Skin of body (tissue), 2 donors: ENCODE measurements around the gene LSS. TPM values are rescaled to one million over a fixed set of nuclear protein-coding genes. Genes with fewer than 3 reads are reported as not detected.
A peak's percentile ranks its signal among the peaks of the same experiment; 100 is the strongest.
"Not testable (repeated sequence)": the region's sequence is repeated elsewhere in the genome, so short reads cannot be mapped to it uniquely, and the experiment has no call there.

Experiments
- DNase-seq: peaks from one replicate; lab custom pipeline; 2025; lab: John Stamatoyannopoulos, UW
- total RNA-seq: library from RNA; depleted of rRNA; stranded (reverse); fragments of >200 nt; gene quantifications from one replicate; pipeline ENCODE4 v1.2.3, GENCODE V29; 2014

LSS gene
- total RNA-seq, 1 donor from 2014 or later: 59.4 TPM

GRCh38 chr21:46188226-46189212, 40.1 kb downstream of the LSS start:
- no peak for DNase-seq

DNA sequence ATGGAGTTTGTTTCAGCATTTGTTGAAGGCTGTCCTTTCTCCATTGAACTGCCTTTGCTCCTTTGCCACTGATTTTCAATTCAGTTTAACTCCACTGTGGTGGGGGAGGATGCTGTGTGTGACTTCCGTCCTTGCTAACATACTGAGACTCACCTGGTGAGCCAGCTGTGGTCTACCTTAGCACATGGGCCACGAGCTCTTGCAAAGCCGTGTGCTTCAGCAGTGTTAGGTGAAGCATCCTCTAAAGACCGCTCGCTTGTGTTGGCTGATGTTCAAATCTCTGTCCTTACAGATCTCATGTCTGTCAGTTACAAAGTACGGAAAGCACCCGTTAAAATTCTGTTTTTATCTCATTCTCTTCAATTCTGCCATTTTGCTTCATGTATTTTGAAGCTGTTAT, 40.8 kb downstream of the LSS start:
- DNase-seq: no peak

- no peak for DNase-seq
These were observed 41.3 kb downstream of the LSS start for GRCh38 chr21:46187261-46187660.

GRCh38 chr21:46185716-46186115, 42.9 kb downstream of the LSS start:
- no peak for DNase-seq

- DNase-seq: peak; percentile 66
These were observed 43.7 kb downstream of the LSS start for GRCh38 chr21:46184625-46185555.

DNA sequence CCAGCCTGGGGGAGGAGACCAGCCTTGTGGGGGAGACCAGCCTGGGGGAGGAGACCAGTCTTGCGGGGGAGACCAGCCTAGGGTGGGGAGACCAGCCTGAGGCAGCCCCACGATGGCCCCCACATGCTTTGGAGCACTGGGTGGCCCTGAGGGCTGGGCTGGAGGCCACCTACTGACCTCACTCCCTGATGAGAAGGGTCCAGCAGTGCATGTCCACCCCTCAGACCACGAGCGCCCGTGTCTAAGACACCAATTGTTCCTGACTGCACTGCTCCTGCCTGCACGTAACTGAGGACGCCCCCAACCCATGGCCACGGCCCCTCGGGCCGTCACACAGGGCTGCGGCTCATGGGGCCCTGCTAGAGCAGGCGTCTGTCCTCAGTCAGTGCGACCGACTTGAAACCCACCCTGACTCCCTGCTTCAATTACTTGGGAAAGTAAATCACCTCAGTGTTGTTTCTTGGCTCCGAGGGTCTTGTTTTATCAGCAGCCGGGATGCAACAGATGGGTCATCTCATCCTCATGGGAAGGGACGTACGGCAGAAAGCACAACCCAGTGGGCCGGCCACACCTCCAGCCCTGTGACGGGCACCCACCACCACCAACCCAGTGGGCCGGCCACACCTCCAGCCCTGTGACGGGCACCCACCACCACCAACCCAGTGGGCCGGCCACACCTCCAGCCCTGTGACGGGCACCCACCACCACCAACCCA, 44.5 kb downstream of the LSS start, which contains the start of gene SPATC1L:
SPATC1L (minus strand) TSS at position 550 of the 715 bp plus-strand sequence. CDS start 1,643 bp downstream, outside the sequence.
- peak; percentile 43 for DNase-seq

DNA sequence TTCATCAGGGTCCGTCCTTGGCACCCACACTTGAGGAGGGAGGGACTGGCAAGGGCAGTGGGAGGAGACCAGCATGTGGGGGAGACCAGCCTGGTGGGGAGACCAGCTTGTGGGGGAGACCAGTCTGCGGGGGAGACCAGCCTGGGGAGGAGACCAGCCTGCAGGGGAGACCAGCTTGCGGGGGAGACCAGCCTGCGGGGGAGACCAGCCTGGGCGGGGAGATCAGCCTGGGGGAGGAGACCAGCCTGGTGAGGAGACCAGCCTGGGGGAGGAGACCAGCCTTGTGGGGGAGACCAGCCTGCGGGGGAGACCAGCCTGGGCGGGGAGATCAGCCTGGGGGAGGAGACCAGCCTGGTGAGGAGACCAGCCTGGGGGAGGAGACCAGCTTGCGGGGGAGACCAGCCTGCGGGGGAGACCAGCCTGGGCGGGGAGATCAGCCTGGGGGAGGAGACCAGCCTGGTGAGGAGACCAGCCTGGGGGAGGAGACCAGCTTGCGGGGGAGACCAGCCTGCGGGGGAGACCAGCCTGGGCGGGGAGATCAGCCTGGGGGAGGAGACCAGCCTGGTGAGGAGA, 45.2 kb downstream of the LSS start:
- not testable (repeated sequence) for DNase-seq

- no peak for DNase-seq
These were observed 45.8 kb downstream of the LSS start for GRCh38 chr21:46182548-46183336.

DNA sequence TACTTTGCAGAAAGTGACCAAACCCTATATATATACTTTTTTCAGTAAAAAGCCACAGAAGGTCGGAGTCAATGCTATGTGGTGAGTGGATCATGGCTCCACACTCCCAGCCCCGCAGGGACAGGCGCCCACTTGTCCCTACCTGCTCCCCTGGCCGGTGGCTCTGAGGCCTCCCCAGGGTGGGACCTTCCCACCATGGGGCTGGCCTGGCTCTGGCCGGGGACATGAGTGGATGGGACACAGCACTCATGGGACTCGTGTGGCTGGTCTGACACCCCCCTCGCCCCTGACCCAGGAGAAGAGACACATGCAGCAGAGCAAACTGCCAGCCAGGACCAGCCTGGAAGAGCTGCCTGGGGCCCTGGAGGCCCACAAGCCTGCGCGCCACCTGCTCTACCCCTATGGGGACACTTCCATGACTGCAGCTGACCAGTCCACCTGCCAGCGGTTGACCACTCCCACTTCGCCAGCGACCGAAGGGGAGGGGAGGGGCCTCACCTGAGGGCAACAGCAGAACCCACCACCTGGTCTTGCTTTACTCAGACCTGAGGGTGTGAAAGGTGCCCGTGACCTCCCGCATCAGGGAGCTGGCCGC, 46.5 kb downstream of the LSS start:
- no peak for DNase-seq

GRCh38 chr21:46181436-46181835, 47.1 kb downstream of the LSS start:
- no peak for DNase-seq

DNA sequence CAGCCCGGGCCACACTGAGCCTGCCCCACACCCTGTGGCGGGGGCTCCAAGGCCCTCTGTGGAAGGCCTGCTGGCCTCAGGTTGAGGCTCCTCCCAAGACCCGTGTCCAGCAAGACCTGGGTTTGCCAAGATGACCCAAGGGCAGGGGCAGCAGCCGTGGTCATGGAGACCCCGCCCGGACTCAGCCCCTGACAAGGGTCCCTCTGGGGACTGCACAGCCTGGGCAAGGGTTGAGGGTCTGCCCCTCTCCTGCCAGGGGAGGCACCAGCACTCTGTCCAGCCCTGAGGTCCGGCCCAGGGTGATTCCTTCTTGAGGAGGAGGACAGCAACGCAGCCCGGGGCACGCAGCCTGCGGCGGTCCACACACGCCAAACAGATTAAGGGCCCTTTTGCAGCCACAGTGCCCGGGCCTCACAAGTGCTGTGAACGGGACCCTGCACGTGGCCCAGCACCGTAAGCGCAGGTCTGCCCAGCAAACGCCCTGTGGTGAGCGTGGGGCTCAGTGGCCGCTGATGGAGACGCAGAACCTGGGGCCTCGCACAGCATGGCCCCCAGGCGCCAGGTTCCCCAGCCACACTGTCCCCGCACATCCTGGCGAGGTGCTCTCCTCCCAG, 47.7 kb downstream of the LSS start:
- no peak for DNase-seq

- no peak for DNase-seq
These were observed 48.4 kb downstream of the LSS start for GRCh38 chr21:46180079-46180722.

DNA sequence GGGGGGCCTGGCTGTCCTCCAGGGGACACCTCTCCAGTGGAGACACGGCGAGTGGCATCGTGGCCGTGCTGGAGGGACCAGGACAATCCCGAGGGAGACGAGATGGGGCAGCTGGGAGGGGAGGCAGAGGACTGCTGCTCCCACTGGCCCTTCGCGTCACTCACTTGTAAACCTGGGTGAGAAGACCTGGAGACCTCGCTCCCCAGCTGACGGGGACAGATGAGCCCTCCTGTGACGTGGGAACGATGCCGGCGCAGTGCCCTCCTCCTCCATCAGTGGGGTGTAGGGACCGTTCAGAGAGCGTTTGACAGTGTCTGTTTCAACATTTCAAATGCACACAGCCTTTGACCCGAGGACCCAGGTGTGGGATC, 48.9 kb downstream of the LSS start:
- no peak for DNase-seq

DNA sequence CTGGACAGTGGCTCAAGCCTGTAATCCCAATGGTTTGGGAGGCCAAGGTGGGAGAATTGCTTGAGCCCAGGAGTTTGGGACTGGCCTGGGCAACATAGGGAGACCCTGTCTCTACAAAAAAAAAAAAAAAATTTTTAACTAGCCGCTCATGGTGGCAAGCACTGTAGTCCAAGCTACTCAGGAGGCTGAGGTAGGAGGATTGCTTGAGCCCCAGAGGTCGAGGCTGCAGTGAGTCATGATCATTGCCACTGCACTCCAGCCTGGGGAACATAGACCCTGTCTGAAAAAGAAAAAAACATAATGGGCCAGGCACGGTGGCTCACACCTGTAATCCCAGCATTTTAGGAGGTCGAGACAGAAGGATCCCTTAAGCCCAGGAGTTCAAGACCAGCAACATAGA, 49.6 kb downstream of the LSS start:
- DNase-seq: no peak

DNA sequence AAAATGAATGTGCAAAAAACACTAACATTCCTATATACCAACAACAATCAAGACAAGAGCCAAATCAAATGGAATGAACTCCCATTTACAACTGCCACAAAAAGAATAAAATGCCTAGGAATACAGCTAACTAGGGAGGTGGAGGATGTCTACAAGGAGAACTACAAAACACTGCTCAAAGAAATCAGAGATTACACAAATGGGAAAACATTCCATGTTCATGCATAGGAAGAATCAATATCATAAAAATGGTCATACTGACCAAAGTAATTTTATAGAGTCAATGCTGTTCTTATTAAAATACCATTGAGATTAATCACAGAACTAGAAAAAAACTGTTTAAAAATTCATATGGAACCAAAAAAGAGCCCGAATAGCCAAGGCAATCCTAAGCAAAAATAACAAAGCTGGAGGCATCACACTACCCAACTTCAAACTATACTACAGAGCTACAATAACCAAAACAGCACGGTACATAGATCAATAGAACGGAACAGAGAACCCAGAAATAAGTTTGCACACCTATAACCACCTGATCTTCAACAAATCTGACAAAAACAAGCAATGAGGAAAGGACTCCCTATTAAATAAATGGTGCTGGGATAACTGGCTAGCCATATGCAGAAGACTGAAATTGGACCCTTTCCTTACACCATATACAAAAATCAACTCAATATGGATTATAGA, 52.0 kb downstream of the LSS start:
- DNase-seq: not testable (repeated sequence)

DNA sequence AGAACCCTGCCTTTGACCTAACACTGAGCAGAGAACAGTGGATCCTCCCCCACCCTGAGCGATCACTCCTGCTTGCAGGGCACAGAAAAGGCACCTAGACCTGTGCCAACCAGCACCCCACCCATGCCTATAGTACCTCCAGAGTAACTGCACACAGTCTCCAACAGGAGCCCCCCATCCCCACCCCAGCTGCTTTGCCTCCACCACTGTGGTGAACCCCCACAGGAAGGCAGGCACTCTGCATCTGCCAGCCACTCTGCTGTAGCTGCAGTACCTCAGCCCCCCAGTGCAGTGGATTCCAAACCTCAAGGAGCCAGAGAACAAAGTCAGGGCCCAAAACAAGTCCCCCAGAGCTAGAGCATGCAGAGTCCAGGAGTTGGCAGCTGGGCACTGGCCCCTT, 55.0 kb downstream of the LSS start:
- DNase-seq: no peak

DNA sequence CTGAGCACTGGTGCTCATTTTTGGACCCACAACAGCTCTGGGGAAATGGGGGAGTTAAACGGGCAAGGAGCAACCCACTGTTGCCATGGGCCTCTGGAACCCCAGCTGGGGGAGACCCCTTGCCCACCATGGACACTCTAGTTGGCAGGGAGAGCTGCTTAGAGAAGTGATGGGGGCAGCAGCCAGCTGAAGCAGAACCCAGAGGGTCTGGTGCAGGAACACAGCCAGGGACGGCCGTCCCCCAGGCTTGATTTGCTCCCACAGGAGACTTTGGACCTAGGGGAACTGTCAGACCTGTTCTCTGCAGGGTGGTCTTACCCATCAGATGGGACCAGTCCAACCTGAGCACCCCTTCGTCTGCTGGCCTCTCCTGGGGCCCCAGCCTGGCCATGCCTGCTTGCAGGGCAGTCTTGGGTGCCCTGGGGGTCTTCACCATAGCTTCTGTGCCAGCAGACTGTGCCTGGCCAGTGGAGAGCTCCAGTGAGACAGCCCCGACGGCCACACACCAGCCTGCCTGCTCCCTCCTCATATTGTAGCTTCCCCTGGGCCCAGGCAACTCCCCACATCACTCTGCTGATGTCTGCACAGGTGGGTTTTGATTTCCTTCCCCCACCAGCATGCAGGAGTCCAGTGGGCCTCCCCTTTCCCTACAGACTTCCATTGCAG, 55.6 kb downstream of the LSS start:
- DNase-seq: no peak
